SJSA1 (cell line): ENCODE measurements around the gene LMO4. TPM values are rescaled to one million over a fixed set of nuclear protein-coding genes. Genes with fewer than 3 reads are reported as not detected.

Experiments used
- DNase-seq, 2 experiments: peaks; one replicate each; pipeline ENCODE4 v3.0.0-alpha.2; 2015 to 2020; ENCODE audit warnings: low spot score in 2 of 2, low read depth in 1 of 2
- H3K27ac ChIP-seq: fragments of 250-450 bp; sonication (Bioruptor Pico); 2 replicates; pipeline ENCODE4 v1.5.1; 2020; ENCODE audit warnings: mild to moderate bottlenecking, moderate library complexity
- H3K27me3 ChIP-seq: fragments of 250-450 bp; sonication (Bioruptor Pico); replicated peaks from 2 replicates; pipeline ENCODE4 v1.5.1; 2020; ENCODE audit warnings: mild to moderate bottlenecking, moderate library complexity
- H3K36me3 ChIP-seq: fragments of 250-450 bp; sonication (Bioruptor Pico); 2 replicates; pipeline ENCODE4 v1.5.1; 2020; ENCODE audit warnings: mild to moderate bottlenecking
- H3K4me1 ChIP-seq: fragments of 250-450 bp; sonication (Bioruptor Pico); replicated peaks from 2 replicates; pipeline ENCODE4 v1.6.1; 2021; ENCODE audit warnings: mild to moderate bottlenecking
- H3K4me3 ChIP-seq: fragments of 250-450 bp; sonication (Bioruptor Pico); 2 replicates; pipeline ENCODE4 v1.5.1; 2020; ENCODE audit warnings: mild to moderate bottlenecking
- H3K9me3 ChIP-seq: fragments of 250-450 bp; sonication (Bioruptor Pico); replicated peaks from 2 replicates; pipeline ENCODE4 v1.5.1; 2020; ENCODE audit warnings: mild to moderate bottlenecking
- total RNA-seq: library from RNA; depleted of rRNA; stranded (reverse); fragments of >200 nt; shearing (Covaris generic); gene quantifications from 2 replicates; pipeline ENCODE4 v1.2.3, GENCODE V29; 2014

The LMO4 gene
- total RNA-seq, 1 experiment from 2014 or later, result 70.5 TPM

DNA sequence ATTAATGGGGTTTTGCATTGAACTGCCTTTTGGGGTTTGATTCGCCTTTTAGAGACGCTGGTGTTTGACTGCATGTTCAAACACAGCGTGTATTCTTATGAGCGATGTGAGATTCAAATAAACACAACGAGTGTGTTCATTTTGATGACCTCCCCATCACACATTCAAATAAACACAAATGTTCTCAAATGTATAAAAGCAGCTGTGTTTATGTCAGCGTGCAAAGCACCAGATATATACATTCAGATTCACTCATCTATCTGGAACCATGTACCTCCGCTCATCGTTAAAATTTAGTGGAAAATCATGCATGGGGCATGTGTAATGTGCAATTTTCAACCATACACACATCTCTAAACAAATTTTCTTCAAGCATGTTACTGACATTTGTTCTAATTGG is 21.4 kb upstream of the LMO4 start:
- DNase-seq, result no peak

DNA sequence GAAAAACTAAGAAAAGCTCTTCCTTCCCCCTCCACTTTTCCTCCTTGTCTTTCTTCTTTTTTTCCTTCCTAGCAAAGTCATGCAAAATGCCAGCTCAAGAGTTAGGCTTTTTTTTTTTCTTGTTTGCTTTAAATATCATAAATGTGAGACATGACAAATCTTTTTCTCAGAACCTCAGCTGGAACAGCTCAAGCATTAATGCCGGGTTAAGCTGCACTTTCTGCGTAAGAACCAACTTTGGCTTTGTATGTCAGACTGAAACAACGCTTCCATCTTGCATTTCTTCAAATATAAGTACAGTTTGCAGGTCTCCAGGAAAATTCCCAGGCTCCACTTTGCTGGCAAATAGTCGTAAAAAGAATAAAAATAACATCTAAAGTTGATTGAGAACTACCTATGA is 20.7 kb upstream of the LMO4 start:
- Histone ChIP-seq H3K27ac (no peak overlapping the region), H3K9me3 (no peaks in the 10 kb centered on the region), H3K27me3 (peaks cover 6% of the 10 kb centered on the region), H3K4me1 (no peaks in the 10 kb centered on the region), H3K4me3 (no peak overlapping the region), H3K36me3 (no peaks in the 10 kb centered on the region)
- DNase-seq, result no peak

More for the DNA sequence above, 21.4 kb upstream of the LMO4 start:
- Histone ChIP-seq H3K4me1 (no peaks in the 10 kb centered on the region), H3K27me3 (peaks cover 6% of the 10 kb centered on the region), H3K27ac (no peak overlapping the region), H3K36me3 (no peaks in the 10 kb centered on the region), H3K9me3 (no peaks in the 10 kb centered on the region), H3K4me3 (no peak overlapping the region)

DNA sequence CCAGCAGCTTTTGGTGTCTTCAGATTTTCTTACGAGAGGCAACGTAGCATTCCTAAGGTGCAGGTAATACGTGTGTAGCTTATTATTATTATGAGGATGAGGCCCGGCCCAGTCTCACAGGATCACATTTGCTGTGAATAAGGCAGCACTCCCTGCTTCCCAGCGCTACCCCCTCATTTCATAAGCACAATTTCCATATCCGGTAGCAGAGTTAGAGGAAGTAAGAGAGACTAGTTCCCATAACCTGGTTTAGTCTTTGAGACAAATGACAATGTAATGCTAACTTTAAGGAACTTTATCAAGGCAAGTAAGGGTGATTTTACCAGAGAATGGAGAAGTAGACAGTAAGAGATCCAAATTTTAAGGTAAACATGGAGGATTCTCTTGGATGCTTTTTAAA is 14.6 kb upstream of the LMO4 start:
- no peak for DNase-seq
- Histone ChIP-seq H3K36me3 (no peaks in the 10 kb centered on the region), H3K4me3 (no peak overlapping the region), H3K27me3 (0 out of 2 replicates have a peak, but pooled peaks cover 8% of the 10 kb centered on the region), H3K9me3 (no peaks in the 10 kb centered on the region), H3K27ac (no peak overlapping the region), H3K4me1 (no peaks in the 10 kb centered on the region)

DNA sequence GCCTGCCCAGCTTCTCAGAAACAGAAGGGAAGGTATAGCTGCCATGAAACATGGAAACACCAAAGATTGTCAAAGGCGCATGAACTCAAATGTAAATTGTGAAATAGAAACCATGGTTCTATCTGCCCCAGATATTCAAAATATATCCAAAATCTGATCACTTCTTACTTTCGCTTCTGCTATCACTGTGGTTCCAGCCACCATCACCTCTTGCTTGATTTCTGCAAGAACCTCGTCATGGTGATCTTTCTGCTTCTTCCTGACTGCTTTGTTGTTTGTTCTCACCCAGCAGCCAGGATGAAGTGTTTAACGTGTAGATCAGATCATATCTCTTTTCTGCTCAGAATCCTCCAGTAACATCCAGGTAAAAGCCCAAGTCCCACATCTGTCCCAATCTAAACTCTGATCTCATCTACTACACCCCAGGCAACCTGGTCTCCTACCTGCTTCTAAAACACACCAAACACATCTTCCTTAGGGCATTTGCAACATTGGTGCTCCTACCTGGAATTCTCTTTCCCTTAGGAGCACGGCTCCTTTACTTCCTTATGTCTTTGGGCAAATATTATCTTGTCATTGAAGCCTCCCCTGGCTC is 10.5 kb upstream of the LMO4 start:
- no peak overlapping the region for H3K27ac ChIP-seq
- no peak for DNase-seq
- no peaks in the 10 kb centered on the region for H3K4me1 ChIP-seq
- no peak overlapping the region for H3K4me3 ChIP-seq
- 0 out of 2 replicates have a peak, but pooled peaks cover 8% of the 10 kb centered on the region for H3K27me3 ChIP-seq
- H3K9me3 ChIP-seq, result no peaks in the 10 kb centered on the region
- H3K36me3 ChIP-seq, result no peaks in the 10 kb centered on the region

DNA sequence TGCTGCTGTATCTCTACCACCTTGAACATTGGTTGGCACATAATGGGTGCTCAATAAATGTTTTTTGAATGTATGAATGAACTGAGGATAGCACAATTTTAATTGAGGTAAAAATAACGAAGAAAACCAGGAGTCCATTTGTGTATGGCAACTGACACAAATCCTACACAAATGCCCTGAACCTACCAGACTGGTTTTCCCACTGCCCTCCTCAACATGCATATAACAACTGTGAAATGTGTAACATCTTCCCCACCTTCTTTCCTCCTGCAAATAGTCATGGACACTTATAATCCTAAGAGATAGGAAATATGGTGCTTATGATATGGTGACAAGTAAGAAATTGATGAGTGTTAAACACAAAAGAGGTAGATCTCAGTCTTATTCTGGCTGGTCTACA is 9.9 kb upstream of the LMO4 start:
- Histone ChIP-seq H3K36me3 (no peaks in the 10 kb centered on the region), H3K4me1 (no peaks in the 10 kb centered on the region), H3K27me3 (0 out of 2 replicates have a peak, but pooled peaks cover 8% of the 10 kb centered on the region), H3K27ac (no peak overlapping the region), H3K9me3 (no peaks in the 10 kb centered on the region), H3K4me3 (no peak overlapping the region)
- no peak for DNase-seq

DNA sequence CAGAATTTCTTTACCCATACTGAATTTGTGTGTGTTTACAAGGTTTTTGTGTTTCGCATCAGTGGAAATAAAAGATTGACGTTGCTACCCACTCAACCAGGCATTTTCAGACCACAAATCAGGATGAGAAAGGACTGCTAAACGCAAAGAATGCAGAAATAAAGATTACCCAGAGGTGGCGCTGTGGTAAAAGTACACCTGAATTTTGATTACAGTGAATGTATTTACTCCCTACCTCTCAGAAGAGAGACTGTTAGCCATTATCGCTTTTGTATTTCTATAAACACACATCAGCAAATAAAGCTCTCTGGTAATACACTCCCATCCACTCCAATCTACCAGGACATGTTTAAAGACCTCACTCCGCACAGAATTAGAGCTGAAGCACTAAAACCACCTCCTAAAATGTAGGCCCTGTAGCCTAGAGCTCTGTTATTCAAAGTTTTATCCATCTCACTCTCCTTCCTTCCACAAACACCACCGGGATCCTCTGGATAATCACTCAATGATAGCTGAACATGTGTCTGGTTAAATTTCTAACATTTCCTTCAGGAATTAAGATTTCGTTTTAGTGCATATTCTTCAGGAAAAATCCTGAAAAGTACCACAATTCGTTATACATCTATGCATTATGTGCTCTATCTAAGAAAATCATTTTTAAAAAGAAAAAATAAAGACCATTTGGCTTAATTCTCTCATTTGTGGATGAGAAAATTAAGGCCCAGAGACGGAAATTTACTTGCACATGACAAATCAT is 2.5 kb upstream of the LMO4 start:
- H3K27ac ChIP-seq, result no peak overlapping the region
- peak in 1 of 2 experiments; percentile 36 for DNase-seq

DNA sequence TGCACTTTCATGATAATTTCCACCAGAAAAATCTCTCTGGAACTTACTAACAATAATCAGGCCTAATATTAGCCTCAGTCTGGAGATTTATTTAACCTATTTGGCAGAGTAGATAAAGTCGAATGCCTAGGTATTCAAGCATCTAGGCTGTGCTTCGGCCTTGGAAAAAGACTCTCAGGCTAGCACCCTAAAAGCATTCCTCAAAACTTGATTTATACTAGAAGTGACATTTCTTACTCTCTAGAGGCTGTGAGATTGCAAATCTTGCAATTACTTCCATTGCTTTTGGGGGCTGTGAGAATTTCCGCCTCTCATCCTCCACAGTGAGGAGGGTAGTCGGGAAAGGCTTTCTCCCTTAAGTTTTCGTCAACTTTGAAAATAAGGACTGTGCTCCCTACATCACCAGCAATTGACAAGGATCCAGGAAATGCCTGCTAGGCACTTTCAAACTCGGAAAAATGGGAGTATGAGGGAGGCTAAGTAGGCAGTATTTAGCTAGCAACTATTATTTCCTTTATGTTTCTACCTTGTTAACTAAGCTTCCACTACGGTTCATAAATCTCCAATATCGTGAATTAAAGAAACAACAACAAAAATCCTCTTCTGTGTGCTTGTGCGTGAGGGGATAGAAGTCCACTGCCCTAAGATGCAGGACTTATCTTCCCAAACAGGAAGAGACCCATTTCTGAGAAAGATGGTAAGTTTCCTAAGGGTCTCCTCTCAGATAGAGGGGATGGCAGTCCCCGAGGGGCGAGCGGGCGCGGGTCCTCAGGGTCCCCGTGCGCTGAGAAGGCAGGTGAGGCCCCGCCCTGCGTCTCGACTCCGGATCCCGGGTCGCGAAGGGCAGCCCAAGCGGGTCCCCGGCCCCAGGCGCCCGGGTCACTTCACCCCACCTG is 1.1 kb upstream of the LMO4 start:
- H3K4me3 ChIP-seq, result peak overlapping the region; percentile 71
- no peaks in the 10 kb centered on the region for H3K36me3 ChIP-seq
- peak overlapping the region; percentile 73 for H3K27ac ChIP-seq
- H3K9me3 ChIP-seq, result no peaks in the 10 kb centered on the region
- H3K27me3 ChIP-seq, result no peaks in the 10 kb centered on the region
- DNase-seq, result no peak
- peaks cover 12% of the 10 kb centered on the region for H3K4me1 ChIP-seq

More for the DNA sequence above, 2.5 kb upstream of the LMO4 start:
- Histone ChIP-seq H3K27me3 (no peaks in the 10 kb centered on the region), H3K9me3 (no peaks in the 10 kb centered on the region), H3K4me1 (peaks cover 6% of the 10 kb centered on the region; the same call in 1 of the 2 replicates), H3K36me3 (no peaks in the 10 kb centered on the region), H3K4me3 (no peak overlapping the region)

DNA sequence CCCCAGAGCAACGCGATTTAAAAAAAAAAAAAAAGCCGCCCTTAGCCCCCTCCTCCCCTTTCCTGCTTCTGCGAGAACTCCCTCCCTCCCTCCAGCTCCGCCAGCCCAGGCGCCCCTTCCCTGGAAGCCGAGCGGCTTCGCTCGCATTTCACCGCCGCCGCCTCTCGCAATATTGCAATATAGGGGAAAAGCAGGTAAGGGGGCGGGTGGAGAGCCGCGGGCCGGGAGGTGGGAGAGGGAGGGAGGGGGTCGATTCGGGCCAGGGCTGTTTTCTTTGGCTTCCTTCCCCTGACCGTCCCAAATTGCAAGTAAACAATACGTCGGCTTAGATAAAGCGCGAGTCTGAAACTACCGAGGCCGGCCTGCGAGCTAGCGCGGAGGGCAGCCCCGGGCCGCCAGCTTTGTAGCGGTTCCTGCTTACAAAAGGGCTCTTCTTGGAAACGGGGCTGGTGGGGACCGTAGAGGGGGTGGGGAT is 408 bp downstream of the LMO4 start:
- peaks cover 24% of the 10 kb centered on the region for H3K4me1 ChIP-seq
- H3K27ac ChIP-seq, result peak overlapping the region; percentile 57
- no peaks in the 10 kb centered on the region for H3K27me3 ChIP-seq
- H3K4me3 ChIP-seq, result peak overlapping the region; percentile 71
- H3K9me3 ChIP-seq, result no peaks in the 10 kb centered on the region
- peaks cover 6% of the 10 kb centered on the region for H3K36me3 ChIP-seq
- DNase-seq, result peak in 1 of 2 experiments; percentile 55

DNA sequence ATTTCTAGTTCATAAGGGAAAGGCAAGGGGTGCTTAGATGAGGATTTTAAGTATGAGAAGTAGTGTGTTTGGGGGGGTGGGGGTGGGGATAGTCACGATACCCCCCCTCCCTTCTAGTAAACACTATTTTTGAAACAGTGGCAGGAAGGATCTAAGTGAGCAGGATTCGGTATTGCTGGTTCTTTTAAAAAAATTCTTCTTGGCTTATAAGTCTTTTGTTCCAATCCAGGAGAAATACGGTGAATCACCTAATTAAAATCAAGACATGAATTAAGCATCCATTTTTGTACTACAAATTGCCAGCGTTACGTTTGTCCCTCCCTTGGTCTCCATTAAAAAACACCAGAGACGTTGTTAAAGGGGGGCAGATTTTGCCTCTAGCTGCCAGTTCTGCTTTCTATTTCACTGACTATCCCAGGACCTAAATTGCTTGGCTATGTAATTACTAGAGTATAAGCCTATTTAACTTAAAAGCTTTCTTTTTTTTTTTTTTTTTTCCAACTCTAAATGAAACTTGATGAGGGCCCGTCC is 911 bp downstream of the LMO4 start:
- DNase-seq, result peak in 1 of 2 experiments; percentile 48
- peaks cover 29% of the 10 kb centered on the region for H3K4me1 ChIP-seq

DNA sequence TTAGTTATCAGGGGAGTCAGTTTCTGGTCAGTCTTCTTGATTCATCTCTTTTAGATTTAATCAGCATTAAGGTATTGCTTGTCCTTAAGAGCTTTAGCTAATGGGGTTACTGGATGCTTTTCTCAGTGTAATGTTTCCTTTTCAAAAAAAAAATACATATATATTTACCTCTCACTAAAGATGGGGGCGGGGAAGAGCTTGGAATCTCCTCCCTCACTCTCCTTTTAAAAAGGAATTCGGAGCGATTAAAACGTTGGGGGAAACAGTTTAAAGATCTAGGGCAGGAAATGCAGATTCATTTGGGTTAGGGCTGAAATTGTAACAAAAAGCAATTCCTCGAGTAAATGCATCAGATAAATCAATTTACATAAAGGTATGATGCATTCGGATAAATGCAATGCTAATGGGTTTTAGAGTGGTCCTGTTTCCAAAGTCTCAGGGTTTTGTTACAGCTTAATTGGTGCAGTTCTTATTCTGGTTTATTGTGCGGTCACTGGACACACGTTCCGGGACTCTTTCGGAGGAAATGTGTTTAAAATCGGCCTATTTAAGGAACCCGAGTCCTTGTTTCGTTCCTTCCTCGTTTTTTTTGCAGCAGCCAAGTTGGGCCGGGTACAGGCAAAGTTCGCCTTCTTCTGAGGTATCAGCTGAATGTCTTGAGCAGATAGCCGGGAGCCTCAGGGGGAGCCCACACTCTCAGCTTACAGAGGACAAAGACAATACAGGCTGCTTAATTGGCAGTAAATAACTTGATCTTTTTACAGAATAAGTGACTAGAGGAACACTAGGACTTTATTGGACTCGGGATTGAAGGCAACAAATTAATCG is 1.6 kb downstream of the LMO4 start:
- Histone ChIP-seq H3K36me3 (peaks cover 12% of the 10 kb centered on the region), H3K4me1 (peaks cover 30% of the 10 kb centered on the region), H3K4me3 (peak overlapping the region; percentile 71), H3K27me3 (no peaks in the 10 kb centered on the region), H3K9me3 (no peaks in the 10 kb centered on the region), H3K27ac (0 out of 2 replicates have a peak overlapping the region, but pooled peaks have one; percentile 57)
- DNase-seq, result peak in 1 of 2 experiments; percentile 59

More for the DNA sequence above, 911 bp downstream of the LMO4 start:
- Histone ChIP-seq H3K27ac (peak overlapping the region; percentile 57), H3K27me3 (no peaks in the 10 kb centered on the region), H3K9me3 (no peaks in the 10 kb centered on the region), H3K4me3 (peak overlapping the region; percentile 71), H3K36me3 (peaks cover 11% of the 10 kb centered on the region)

DNA sequence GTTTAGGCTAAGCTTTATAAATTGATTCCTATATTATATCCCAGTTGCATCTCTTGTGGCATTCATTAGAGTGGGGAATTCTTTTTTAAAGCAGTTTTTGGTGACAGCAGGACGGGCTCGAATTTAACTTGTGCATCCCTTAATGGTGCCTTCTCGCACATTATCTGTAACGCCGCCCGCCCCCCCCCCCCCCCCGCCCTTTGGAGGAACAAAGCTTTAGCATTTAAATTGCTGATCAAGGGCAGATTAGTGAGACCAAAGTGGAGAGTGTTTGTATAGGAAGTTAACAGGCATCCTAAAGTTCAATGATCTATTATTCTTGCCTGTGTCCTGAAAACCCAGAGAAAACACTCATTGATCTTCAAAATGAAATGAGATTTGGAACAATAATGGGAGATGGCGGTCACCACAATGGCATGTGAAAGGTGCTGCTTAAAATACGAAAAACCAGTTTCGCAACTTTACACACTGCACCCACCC is 2.2 kb downstream of the LMO4 start:
- peak in 1 of 2 experiments; percentile 54 for DNase-seq
- H3K4me3 ChIP-seq, result peak overlapping the region; percentile 71
- H3K4me1 ChIP-seq, result peaks cover 34% of the 10 kb centered on the region
- no peak overlapping the region for H3K27ac ChIP-seq
- H3K27me3 ChIP-seq, result no peaks in the 10 kb centered on the region
- peaks cover 12% of the 10 kb centered on the region for H3K36me3 ChIP-seq
- no peaks in the 10 kb centered on the region for H3K9me3 ChIP-seq

DNA sequence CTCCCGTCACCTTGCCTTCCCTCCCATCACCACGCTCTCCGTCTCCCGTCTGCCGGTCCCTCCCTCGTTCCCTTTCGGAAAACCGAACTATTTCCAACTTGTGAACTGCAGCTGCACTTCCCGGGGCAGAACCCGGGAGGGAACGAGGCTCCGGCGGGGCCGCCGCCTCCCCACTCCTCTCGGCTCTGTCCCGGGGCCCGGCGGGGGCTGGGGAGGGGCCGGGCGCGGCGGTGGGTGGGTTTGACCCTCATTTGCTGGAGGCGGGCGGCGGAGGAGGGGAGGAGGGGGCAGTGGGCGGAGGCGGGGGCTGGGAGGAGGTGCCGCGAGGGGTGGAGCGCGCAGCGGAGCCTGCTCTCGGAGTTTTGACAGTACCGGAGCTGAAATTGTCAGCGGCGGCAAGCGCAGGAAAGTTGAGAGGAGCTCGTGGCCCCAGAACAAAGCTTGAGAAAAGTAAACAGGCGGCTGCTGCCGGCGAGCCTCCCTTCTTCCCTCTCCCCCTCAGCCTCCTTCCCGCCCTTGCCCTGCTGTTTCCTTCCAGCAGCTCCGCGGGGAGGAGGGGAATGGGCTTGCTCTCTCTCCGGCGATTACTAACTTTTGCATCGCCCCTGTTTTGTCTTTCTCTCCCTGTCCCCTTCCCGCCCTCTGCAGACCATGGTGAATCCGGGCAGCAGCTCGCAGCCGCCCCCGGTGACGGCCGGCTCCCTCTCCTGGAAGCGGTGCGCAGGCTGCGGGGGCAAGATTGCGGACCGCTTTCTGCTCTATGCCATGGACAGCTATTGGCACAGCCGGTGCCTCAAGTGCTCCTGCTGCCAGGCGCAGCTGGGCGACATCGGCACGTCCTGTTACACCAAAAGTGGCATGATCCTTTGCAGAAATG is 2.9 kb downstream of the LMO4 start:
- Histone ChIP-seq H3K4me1 (peaks cover 40% of the 10 kb centered on the region), H3K27ac (no peak overlapping the region), H3K27me3 (no peaks in the 10 kb centered on the region), H3K36me3 (peaks cover 17% of the 10 kb centered on the region), H3K4me3 (peak overlapping the region; percentile 71), H3K9me3 (no peaks in the 10 kb centered on the region)
- DNase-seq, result peak; percentile 74 to 78
